ENCODE measurements around the gene TRIM13. TPM values are rescaled to one million over a fixed set of nuclear protein-coding genes. Genes with fewer than 3 reads are reported as not detected.
"Not testable (repeated sequence)": the region's sequence is repeated elsewhere in the genome, so short reads cannot be mapped to it uniquely, and the experiment has no call there.

TRIM13 gene
- 21.9 and 27.2 TPM in 2 replicates for total RNA-seq (2014; rRNA removed; shearing (Covaris generic))
- 14.8 and 15.2 TPM in 2 replicates for polyA plus RNA-seq (2015; cell fraction: cytosol; rRNA removed)
- polyA plus RNA-seq (2015; cell fraction: nucleus; rRNA removed): 23.4 and 24.1 TPM in 2 replicates

- peak; percentile 88 for DNase-seq (ENCODE audit: low read depth)
Observed at GRCh38 chr13:49996951-49997895, at the start of gene TRIM13. TSS of gene TRIM13 (plus strand) at chr13:49997042. CDS start at chr13:50011941, 14,899 bp downstream.

GRCh38 chr13:49948777-49949270, 48.0 kb upstream of the TRIM13 start:
- not testable (repeated sequence) for DNase-seq (ENCODE audit: low read depth)

GRCh38 chr13:49951754-49952535, 44.9 kb upstream of the TRIM13 start:
- no peak for DNase-seq (ENCODE audit: low read depth)

GRCh38 chr13:49953560-49953959, 43.3 kb upstream of the TRIM13 start:
- no peak for DNase-seq (ENCODE audit: low read depth)

DNA sequence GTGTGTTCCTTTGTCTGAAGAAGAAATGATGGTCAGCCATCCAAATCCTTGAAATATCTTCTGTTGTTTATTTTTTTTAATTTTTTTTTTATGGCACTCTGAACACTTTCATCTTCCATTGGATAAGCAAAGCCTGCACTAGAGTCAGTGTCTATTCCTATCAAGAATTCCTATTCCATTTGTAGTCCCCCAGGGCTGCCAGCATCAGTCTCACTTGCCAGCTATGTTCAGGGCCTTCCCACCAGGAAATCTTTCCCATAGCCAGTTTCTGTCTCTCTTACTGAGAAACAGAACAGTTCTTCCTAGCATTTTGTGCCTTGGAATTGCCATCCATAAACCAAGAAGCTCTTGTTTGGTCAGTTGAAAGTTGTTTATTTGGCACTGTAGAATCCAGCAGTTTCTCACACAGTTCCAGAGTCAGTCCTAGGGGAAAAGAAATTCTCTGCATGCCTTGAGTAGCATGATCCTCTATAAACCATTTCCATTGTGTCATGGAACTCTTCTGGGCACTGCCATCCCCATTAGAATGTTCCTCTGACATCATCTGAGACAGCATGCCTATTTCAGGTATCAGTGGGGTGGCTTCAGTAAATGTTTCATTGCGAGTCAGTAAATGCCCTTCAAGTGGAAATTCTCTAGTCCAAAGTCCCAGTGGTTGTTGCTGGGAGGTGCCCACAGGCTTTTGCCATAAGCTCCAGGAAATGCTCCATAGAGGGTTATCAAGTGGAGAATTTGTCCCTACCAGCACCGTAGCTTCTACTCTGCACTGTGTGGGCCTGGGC, 42.0 kb upstream of the TRIM13 start:
- DNase-seq (ENCODE audit: low read depth): no peak

- no peak for DNase-seq (ENCODE audit: low read depth)
Observed at GRCh38 chr13:49956131-49956530, 40.7 kb upstream of the TRIM13 start.

- no peak for DNase-seq (ENCODE audit: low read depth)
Observed at GRCh38 chr13:49958321-49958720, 38.5 kb upstream of the TRIM13 start.

DNA sequence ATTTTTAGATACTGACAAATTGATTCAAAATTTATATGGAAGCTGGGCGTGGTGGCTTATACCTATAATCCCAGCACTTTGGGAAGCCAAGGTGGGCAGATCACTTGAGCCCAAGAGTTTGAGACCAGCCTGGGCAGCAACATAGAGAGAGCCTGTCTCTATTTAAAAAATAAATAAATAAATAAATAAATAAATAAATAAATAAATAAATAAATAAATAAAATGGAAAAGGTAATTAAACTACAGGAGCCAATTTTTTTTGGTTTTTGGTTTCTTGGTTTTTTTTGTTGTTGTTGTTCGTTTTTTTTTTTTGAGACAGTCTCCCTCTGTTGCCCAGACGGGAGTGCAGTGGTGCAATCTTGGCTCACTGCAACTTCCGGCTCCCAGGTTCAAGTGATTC, 29.4 kb upstream of the TRIM13 start:
- no peak for DNase-seq (ENCODE audit: low read depth)

- DNase-seq (ENCODE audit: low read depth): no peak
Observed at GRCh38 chr13:49972709-49973108, 24.1 kb upstream of the TRIM13 start.

DNA sequence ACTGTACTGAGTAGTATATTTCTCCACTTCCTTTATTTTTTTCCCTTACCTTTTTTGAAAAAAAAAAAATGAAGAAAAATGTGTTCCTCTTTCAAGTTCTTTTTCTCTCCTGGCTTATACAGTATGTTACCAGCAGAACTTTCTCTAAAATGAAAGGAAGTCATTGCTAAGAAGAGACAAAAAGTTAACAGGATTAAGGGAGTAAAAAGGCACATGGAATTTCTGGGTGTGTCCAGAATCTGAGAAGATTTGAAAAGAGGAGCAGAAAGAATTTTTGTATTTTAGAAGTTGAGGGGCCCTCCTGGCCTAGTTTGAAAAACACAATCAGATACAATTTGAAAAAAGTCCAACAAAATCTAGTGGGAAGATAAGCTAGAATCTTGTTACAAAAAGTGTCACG, 21.0 kb upstream of the TRIM13 start:
- no peak for DNase-seq (ENCODE audit: low read depth)

- DNase-seq (ENCODE audit: low read depth): peak; percentile 71
Observed at GRCh38 chr13:49976314-49977258, 20.3 kb upstream of the TRIM13 start.

GRCh38 chr13:49977992-49978391, 18.9 kb upstream of the TRIM13 start:
- no peak for DNase-seq (ENCODE audit: low read depth)

DNA sequence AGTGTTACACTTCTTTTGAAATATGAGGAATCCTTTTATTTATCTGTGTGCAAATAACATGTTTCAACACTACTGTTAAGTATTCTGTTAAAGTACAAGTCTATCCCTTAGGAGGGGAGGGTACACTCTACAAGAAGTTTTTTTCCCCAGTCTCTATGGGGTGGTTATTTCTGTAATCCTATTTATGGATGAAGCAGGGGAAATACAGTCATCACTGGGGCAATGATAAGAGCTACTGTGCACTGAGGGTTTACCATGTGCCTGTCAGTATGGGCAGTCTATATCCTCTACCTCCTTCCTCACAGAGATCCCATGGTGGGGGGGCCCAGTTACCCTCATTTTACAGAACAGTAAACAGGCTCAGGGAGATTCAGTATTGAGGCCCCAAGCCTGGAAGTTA, 16.6 kb upstream of the TRIM13 start:
- DNase-seq (ENCODE audit: low read depth): no peak

DNA sequence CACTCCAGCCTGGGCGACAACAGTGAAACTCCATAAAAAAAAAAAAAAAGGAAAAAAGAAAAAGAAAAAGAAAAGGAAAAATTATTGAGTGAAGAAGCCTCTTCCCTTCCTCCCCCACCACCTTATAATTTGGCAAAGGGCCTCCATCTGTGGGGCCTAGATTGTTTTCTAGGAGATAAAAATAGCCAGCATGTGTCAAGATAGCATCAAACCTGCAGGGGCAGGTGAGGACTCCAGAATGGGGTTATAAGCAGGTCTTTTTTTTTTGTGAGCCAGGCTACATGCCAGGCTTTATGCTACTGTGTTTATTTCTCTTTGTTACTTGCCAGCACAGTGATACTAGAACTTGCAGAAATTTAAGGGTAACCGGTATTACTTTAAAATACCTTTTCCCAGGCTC, 11.7 kb upstream of the TRIM13 start:
- DNase-seq (ENCODE audit: low read depth): no peak

DNA sequence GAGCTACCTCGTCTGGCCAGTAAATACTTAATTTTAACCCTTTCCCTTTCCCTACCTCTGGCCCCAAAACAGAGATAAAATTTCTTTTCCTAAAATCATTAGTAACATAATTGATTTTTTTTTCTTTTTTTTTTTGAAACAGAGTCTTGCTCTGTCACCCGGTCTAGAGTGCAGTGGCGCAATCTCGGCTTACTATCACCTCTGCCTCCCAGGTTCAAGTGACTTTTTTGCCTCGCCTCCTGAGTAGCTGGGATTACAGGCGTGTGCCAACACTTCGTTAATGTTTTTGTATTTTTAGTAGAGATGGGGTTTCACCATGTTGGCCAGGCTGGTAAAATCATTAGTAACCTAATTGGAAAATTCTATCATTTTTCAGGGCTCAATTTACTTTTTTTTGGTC, 10.4 kb upstream of the TRIM13 start:
- no peak for DNase-seq (ENCODE audit: low read depth)

DNA sequence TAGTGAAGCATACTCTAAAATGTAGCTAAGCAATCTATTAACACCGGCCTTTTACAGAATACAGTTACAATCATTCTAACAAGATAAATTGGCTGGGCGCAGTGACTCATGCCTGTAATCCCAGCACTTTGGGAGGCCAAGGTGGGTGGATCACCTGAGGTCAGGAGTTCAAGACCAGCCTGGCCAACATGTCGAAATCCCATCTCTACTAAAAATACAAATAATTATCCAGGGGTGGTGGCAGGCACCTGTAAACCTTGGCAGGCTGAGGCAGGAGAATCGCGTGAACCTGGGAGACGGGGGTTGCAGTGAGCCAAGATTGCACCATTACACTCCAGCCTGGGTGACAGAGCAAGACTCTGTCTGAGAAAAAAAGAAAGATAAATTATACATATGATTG, 6.2 kb upstream of the TRIM13 start:
- not testable (repeated sequence) for DNase-seq (ENCODE audit: low read depth)

GRCh38 chr13:49993111-49993510, 3.7 kb upstream of the TRIM13 start:
- no peak for DNase-seq (ENCODE audit: low read depth)

DNA sequence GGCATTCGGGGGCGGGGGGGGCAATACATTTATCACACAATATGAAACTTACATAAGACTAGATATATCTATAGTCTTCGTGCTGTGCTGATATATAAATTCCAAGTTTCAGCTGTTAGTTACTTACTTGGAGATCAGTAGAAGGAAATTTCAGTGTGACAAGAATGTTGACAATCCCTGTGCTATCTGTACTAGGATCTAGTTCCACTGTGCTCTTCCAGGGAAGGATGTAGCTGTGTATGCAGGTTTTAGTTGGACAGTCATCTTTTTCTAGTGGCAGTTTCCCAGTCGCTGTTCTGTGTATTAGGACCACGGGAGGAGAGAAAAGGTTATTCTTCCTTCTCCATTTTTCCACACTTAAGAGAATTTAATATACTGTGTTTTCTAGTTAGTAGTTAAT, 3.2 kb upstream of the TRIM13 start:
- DNase-seq (ENCODE audit: low read depth): no peak

DNA sequence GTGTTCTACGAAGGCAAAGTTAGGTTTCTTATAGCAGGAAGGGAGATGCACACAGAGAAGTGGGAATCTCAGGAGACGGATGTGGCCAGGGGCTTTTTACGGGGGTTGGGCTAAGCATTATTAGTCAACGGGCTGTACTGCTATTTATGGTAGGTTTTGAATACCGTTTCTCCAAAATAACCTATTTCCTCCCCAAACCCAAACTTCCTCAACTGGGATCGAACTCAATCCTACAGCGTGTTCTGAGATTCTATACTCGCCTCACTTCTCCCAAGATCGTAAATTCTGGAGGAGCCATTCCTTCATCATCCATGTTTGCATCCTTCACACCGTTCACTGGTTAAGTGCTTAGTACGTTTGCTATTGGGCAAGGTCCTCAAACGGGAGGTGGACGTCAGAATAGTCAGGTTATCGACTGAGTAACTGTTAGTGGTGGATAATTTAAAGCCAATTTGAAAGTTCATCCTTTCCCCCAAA, 1.2 kb upstream of the TRIM13 start:
- no peak for DNase-seq (ENCODE audit: low read depth)
